Activated CD4-positive, alpha-beta T cell treated with anti-CD3 and anti-CD28 coated beads, Interleukin-2, amount 50 U/mL, for 4 hours (primary cell): ENCODE results near the gene OR10C1.

Experiments used
- DNase-seq, 2 experiments: peaks; one replicate each; pipeline ENCODE4 v3.0.0-alpha.2; 2020

OR10C1 gene

GRCh38 chr6:29478740-29479139, 39.6 kb downstream of the OR10C1 start:
- DNase-seq, result no peak

GRCh38 chr6:29479560-29479959, 40.5 kb downstream of the OR10C1 start:
- DNase-seq, result no peak

GRCh38 chr6:29483186-29483585, 44.1 kb downstream of the OR10C1 start:
- DNase-seq, result no peak

- DNase-seq, result no peak
Measured at GRCh38 chr6:29483735-29484134, 44.6 kb downstream of the OR10C1 start.

GRCh38 chr6:29486577-29486976, 47.5 kb downstream of the OR10C1 start:
- no peak for DNase-seq

- no peak for DNase-seq
Measured at GRCh38 chr6:29487131-29487530, 48.0 kb downstream of the OR10C1 start.

- no peak for DNase-seq
Measured at GRCh38 chr6:29487660-29488059, 48.6 kb downstream of the OR10C1 start, which contains the start of gene MAS1L. Gene MAS1L (minus strand): TSS chr6:29487956. CDS start chr6:29487902, 54 bp downstream.

GRCh38 chr6:29488874-29489273, 49.8 kb downstream of the OR10C1 start:
- DNase-seq, result no peak

- DNase-seq, result no peak
Measured at GRCh38 chr6:29489286-29489685, 50.2 kb downstream of the OR10C1 start.

GRCh38 chr6:29490055-29490454, 50.9 kb downstream of the OR10C1 start:
- no peak for DNase-seq

- no peak for DNase-seq
Measured at GRCh38 chr6:29490552-29490951, 51.4 kb downstream of the OR10C1 start.
